GM21423 (cell line): Measurements from ENCODE around the gene TMX4.

ENCODE experiments used
- ATAC-seq: cut with Tn5 transposase; IDR thresholded peaks from one replicate; pipeline ENCODE4 v1.9.1; 2021; ENCODE audit warnings: mild to moderate bottlenecking, moderate library complexity; ENCODE audit not compliant: unreplicated experiment

Gene TMX4

DNA sequence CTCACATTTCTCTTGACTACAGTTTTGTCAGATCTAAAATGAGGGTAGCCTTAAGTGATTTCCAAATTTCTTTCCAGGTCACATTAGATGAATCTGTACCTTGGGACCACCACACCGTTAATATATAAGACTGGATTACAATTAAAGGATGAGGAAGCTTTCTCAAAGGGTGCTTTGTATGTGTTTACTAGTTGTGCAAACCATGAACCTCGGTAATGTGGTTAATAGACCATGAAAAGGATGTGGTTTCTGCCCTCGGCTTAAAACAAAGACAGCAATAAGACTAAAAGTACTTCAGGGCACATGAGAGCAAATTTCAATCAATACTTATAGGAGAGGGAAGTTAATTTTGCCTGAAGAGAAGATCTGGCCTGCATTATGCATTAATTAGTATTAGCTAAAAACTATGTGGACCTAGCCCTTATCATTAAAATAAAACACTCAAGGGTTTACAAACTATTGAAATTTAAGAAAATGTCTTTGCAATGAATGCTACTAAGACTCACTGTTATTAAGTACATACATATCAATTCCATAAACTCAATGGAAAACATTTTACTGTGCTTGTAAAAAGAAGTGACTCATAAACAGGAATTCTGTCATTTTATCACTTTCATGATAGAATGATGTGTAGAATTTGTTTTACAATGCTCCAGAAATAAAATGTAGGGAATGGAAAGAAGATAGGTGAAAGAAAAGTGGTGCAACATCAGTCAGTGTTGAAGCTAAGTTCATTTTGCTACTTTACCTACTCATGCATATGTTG, 936 bp upstream of the TMX4 start:
- peak; percentile 39 for ATAC-seq

- ATAC-seq: no peak
These were observed 362 bp upstream of the TMX4 start for GRCh38 chr20:8019998-8020247.

- ATAC-seq: peak; percentile 60
These were observed 659 bp downstream of the TMX4 start for GRCh38 chr20:8018958-8019245.

GRCh38 chr20:8012724-8013123, 6.8 kb downstream of the TMX4 start:
- ATAC-seq: no peak

GRCh38 chr20:8008733-8009132, 10.8 kb downstream of the TMX4 start:
- no peak for ATAC-seq

GRCh38 chr20:8007490-8007889, 12.1 kb downstream of the TMX4 start:
- no peak for ATAC-seq

DNA sequence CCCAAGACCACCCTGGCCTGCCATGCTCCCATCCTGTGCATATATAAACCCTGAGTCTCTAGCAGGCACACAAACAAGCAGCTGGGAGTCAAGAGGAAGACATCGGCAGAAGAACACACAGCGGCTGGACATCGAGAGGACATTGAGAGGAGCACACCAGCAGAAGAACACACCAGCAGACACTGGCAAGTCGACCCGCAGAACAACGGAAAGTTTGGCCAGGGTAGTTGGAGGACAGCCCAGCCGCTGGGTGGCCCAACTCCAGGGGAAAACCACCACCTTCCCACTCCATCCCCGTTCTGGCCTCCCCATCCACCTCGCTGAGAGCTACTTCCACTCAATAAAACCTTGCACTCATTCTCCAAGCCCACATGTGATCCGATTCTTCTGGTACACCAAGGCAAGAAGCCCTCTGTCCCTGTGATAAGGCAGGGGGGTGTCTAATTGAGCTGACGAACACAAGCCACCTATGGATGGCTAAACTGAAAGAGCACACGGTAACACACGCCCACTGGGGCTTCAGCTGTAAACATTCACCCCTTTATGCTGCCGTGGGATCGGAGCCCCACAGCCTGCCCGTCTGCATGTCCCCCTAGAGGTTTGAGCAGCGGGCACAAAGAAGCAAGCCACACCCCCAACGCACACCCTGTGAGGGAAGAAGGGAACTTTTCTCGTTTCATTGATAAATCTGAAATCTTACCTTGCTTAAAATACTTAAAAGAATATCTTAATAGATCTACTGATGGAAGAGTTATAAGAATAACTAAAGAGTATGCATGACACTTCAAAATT, 13.8 kb downstream of the TMX4 start:
- ATAC-seq: no peak

GRCh38 chr20:8005033-8005432, 14.5 kb downstream of the TMX4 start:
- no peak for ATAC-seq

GRCh38 chr20:8002056-8002455, 17.5 kb downstream of the TMX4 start:
- ATAC-seq: no peak

DNA sequence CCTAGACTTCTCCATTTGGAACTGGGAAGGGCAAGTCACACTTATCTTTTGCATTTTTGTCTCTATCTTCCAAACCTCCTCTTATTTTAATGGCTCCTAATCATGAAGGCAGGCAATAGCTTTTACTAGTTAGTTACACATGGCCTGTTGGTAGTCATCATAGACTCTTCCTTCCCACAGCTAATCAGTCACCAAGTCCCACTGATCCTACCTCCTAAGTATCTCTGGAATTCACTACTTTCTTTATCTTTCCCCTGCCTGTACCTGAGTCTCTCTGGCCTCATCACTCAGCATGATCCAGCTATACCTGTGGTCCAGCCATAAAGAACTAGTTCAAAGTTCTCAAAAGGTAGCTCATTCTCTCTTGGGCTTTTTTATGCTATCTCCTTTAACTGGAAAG, 18.8 kb downstream of the TMX4 start:
- ATAC-seq: no peak

DNA sequence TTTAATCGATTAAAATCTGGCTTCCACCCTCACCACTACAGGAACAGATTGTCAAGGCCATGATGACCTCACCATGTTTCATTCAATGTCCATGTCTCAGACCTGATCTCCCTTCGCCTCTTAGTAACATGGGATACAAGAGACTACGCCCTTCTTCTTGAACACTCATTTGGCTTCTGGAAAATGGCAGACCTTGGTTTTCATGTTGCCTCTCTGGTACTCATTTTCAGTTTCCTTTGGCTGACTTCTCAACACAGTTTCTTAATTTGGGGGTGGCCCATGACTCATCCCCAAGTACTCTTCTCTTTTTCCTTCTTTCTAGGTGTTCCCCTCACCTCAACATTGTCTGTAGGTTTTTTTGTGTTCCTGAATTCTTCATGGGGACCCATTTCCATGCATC, 22.7 kb downstream of the TMX4 start:
- ATAC-seq: no peak

- ATAC-seq: peak; percentile 59
These were observed 24.8 kb downstream of the TMX4 start for GRCh38 chr20:7994809-7995208.

- ATAC-seq: no peak
These were observed 25.9 kb downstream of the TMX4 start for GRCh38 chr20:7993703-7994102.

GRCh38 chr20:7993238-7993637, 26.3 kb downstream of the TMX4 start:
- ATAC-seq: no peak

DNA sequence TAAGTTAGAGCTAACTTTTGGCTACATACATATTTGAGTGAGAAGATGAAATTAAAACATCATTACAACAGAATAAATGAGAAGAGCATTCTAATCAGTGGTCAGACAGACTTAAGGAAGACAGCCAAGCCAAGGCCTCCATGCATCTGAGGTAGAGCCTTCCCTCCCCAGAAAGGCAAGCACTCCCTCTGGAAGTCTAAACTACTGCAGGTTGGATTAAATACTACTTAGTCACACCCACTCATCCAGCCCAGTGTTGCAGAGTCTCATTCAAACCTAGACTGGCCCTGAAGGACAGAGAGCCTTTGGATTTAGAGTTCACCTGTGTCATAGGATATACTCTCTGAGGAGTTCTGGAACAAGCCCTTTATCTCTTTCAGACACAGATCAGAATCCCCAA, 29.2 kb downstream of the TMX4 start:
- ATAC-seq: no peak

DNA sequence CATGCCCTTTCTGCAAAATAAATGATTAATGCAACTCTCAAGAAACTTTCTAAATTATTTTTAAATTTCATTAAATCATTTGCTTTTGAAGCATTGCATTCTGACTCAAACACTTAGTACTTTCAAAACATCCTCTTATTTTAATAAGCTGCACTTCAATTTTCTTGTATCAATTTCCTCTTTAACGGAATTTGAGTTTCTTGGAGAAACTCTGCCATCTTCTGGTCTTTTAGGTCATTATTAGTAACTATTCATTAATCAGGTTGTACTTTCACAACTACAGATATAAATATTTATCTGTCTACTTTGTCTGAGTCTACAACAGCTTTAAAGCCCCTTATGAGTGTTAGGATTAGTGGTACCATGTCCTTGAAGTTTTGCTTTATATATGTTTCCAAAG, 30.2 kb downstream of the TMX4 start:
- no peak for ATAC-seq

DNA sequence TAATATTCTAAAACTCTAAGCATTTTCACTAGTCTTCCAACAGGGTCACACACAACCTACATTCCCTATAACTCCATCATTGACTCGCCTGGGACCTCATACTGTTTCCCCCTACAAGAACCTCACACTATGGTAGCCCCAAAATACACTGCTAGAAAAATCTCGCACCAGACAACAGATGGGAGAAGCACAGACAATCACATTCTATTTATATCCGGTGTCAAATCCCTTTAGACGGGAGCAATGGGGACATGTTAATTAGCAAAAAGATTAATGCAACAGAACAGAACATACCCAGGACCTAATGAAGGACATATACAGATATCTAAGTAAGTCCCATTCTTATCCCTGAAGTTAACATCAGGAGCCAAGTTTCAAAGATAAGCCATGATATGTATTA, 33.6 kb downstream of the TMX4 start:
- no peak for ATAC-seq

DNA sequence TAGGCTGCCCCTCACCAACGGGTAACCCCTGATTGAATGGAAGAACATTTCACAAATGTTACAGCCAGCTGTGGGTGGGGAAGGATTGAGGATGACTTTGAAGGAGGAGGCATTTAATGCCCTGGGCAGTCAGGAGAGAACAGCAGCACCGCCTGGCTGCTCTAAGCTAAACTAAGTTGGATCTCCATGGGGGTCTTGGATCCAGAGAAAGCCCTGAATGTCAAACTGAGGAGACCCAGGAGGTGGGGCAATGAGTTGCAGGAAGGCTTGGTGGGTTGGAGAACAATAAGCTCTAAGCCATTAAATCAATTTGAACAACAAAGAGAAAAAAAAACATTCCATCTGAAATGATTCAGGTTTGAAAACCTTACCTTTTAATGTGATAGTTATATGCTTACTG, 35.4 kb downstream of the TMX4 start:
- ATAC-seq: no peak

DNA sequence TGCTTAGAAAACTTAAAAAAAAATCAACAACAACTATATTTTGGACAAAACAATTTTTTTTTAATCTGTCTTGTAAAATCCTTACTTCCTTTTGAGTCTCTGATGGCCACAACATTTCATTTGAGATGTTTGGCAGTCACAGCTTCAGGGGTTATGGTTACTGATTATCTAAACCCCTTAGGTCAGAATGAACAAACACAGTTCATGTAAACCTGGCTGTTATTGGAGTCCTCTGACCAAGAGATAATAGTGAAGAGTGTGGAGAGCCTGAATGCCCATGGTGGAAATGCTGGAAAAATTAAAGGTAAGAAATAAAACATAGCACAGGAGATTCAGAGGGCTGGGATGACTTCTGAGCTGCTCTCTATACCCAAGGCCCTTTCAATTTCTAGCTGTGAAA, 38.2 kb downstream of the TMX4 start:
- ATAC-seq: no peak

DNA sequence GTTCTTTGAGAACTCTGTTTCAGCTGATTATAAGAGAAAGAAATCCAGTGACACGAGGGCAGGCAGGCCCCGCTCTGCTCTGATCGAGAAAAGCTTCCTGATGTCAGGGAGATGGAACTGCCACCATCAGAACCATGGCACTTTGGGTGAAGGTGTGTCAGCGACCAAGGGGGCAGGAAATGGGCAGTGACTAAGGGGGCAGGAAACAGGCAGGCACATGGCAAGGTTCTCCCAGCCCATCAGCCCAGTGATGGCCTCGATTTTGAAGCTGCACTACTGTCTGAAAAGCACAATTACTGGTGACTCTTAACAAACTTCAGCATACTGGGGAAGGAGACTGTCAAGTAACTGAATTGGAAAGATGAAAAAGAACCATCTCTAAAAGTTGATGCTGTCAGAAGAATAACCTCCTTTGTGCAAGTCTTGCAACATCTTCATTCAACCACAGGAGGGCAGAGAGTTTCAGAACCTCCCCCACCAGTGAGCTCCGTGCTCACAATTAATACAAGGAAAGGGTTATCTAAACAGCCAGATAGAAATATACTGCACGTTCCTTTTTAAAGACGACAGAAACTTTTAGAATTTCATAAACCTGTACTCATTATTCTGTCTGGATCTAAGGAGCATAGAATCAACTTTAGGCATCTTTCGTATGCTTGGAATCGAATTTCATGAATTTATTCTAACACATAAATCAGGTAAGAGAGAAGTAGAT, 39.1 kb downstream of the TMX4 start:
- ATAC-seq: peak; percentile 68

DNA sequence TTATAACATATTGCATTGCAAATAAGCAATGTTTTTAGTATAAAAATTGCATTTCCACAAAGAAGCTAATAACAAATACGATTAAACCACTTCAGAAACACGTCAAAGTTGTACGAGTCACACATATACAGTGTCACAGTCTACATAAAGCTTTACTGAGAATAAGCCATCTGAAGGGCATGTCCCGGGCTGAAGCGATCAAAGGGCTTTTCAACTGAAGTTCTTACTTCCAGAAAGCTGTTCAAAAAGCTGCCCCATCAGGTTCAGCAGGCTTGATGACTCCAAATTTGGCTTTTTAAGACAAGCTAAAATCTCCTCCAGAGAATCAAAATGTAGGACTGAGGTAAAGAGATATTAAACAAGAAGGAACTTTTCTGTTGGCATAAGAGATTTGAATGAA, 41.9 kb downstream of the TMX4 start:
- ATAC-seq: no peak

GRCh38 chr20:7975851-7976414, 43.6 kb downstream of the TMX4 start:
- ATAC-seq: no peak
